NCI-H510A (cell line): ENCODE measurements around the gene NIP7.
A peak's percentile ranks its signal among the peaks of the same experiment; 100 is the strongest.

Source experiments
- DNase-seq: peaks from one replicate; lab custom pipeline; 2025; lab: John Stamatoyannopoulos, UW

Gene NIP7

DNA sequence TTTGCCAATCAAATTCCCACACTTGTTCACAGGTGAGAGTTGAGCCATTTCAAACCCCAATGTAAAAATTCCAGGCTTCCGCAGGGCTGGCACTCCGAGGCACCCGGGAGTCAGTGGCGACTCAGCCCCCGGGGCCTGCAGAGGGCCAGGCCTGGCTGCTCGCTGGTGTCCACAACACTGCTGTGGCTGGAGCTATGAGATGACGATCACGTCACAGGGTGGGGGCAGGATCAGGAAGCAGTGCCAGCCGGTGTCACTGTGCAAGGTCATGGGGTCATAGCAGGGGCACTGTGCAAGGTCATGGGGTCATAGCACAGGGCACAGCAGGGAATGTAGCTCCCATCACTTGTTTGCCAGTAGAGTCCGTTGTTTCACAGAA, 20.7 kb upstream of the NIP7 start:
- DNase-seq: no peak

DNA sequence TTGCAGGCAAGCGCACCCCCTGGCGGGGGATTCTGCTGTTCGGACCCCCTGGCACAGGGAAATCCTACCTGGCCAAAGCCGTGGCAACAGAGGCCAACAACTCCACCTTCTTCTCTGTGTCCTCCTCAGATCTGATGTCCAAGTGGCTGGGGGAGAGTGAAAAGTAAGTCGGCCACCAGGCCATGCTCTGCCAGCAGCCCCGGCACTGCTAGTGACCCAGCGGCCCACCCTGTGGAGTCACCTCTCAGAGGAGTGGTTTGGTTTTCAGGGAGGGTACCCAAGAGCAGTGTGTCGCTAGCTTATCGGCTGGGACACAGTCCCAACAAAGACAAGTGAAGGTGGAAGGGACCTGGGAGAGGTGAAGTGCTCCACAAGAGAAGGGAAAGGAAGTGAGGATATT, 20.2 kb upstream of the NIP7 start:
- no peak for DNase-seq

DNA sequence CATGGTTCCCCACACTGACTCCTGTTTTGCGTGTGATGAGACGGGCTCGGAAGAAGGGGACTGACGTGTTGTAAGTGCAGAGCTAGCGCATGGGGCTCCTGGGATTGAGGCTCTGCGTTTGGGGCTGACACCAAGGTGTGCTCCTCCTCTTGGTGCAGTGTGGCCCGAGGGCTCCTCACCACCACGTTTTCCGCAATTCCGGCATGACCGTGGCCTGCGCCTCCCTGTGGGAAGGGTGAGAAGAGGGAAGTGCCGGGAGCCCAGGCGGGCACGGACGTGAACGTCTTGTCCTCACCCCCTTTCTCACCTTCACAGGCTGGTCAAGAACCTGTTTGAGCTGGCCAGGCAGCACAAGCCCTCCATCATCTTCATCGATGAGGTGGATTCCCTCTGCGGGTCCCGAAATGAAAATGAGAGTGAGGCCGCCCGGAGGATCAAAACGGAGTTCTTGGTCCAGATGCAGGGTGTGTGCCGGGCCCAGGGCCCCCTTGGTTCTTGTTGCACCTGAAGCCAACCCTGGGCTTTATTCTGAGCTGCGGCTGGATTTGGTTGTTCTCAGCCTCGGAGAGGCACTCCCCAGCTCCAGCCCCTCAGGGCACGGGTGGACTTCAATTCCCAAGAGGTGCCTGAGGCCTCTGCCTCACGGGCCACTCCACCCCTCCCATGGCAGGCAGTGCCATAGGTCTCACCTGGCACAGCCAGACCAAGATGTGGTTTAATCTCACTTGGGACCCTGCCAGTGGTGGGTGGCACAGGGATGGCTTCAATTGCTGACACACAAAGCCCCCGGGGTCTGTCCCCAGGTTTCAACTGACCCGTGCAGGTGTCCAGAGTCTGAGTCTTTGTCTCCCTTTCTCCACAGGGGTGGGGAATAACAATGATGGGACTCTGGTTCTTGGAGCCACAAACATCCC, 19.5 kb upstream of the NIP7 start:
- DNase-seq: no peak

DNA sequence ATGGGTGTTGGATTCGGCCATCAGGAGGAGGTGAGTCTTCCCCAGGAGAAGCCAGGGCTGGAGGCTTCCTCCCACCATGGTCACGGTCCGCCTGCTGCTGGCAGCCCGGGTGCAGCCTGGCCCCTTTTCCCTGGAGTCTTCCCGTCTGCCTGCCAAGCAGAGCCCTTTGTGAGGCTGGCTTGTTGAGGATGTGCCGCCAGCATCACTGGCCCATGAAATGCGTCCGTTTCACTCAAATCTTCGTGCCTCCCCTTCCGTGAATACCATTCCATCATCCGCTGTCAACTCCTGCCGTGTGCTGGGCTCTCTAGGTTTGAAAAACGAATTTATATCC, 18.9 kb upstream of the NIP7 start:
- no peak for DNase-seq

DNA sequence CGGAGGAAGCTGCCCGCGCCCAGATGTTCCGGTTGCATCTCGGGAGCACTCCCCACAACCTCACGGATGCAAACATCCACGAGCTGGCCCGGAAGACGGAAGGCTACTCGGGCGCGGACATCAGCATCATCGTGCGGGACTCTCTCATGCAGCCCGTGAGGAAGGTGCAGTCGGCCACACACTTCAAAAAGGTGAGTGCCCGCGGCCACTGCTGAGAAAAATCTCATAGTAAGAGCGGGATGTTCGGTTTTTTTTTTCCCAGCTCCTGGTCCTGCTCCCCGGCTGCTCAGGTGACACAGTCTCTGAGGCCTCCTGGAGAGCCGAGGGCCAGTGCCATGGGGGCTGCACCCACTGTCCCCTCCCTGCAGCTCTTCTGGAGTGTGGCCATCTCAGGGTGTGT, 18.5 kb upstream of the NIP7 start:
- DNase-seq: no peak

DNA sequence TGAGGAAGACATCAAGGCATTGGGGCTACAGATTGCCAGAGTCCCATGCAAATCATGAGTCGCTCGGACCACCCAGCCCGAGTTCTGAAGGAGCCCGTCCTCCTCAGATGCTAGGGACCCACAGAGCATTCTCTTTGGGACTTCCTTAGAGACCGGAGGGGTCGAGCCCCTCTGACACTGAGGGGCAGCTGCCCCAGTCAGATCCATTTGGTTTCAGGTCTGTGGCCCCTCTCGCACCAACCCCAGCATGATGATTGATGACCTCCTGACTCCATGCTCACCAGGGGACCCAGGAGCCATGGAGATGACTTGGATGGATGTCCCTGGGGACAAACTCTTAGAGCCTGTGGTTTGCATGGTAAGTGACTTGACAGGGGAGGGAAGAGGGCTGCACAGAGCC, 17.2 kb upstream of the NIP7 start:
- DNase-seq: no peak

DNA sequence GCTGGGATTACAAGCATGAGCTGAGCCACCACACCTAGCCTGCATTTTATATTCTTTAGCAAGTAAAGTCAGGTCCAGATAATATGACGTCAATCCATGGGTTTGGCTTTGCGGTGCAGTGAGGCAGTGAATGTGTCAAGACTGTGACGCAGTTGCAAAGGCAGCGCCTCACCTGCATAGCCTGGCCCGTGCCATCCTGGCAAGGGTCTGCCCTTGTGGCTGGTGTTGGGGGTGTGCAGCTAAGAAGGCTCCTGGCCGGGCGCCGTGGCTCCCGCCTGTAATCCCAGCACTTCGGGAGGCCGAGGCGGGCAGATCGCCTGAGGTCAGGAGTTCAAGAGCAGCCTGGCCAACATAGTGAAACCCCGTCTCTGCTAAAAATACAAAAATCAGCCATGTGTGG, 16.2 kb upstream of the NIP7 start:
- DNase-seq: no peak

DNA sequence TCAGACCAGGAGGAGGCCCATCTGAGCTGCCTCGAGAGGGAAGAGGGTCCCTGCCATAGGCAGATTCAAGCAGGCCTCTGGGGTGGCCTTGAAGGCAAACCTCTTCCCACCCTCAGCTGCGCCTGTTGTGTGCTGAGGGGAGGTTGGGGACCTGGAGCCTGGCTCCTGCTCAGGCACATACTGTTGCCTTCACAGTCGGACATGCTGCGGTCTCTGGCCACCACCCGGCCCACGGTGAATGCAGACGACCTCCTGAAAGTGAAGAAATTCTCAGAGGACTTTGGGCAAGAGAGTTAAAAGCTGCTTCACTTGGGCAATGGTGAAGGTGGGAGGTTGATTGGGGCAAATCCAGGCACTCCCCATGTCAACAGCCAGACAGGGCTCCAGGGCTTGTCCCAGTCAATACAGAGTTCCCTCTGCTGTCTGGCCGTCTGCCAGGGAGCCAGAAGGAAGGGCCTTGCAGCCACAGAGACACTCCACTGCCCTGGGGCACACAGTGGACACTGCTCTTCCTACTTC, 15.5 kb upstream of the NIP7 start:
- DNase-seq: no peak

DNA sequence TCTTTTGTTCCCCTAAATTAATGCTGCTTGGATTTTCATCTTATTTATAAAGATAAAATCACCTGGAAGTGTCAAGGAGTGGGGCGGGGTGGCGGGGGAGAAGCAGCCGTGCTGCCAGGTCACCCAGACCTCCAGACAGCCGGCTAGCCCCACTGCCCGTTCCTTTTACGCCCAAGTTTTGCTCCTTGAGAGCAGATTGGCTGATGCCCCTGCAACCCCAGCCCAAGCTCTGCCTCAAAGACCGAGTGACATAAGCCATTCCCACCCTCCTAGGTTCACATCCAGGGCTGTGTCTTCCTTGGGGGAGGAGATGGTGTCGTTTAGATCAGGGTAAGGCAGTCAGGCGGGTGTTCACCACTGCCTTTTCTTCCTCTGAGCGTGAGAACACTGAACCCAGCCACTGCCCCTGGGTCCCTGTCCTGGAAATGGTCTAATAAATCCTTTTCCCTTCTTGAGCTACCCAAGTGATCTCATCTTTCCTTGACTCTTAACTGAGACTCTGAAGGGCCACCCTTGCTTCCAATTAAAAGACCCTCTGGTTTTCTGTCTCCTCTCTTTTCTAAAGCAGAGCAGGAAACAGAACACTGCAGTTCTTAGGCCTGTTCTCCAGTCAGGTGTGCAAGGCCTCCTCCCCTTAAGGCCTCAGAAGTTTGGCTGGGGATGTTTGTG, 14.9 kb upstream of the NIP7 start:
- DNase-seq: no peak

DNA sequence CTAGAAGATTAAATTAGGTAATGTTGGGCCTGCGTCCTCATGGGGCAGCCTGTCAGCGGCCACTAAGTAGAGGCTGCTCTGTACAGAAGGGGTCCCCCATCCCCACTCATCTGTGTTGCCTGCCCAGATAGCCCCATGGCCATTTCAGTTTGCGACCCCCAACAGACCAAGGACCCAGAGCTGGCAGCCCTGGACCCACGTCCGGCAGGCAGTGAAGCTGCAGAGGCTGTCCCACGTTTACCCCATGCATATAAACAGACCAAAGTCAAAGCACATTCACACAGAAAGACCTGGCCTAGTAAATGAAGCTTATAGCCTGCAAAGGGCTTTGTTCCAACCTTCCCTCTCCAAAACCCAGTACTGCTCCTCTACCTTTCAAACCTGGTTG, 13.8 kb upstream of the NIP7 start:
- DNase-seq: no peak

DNA sequence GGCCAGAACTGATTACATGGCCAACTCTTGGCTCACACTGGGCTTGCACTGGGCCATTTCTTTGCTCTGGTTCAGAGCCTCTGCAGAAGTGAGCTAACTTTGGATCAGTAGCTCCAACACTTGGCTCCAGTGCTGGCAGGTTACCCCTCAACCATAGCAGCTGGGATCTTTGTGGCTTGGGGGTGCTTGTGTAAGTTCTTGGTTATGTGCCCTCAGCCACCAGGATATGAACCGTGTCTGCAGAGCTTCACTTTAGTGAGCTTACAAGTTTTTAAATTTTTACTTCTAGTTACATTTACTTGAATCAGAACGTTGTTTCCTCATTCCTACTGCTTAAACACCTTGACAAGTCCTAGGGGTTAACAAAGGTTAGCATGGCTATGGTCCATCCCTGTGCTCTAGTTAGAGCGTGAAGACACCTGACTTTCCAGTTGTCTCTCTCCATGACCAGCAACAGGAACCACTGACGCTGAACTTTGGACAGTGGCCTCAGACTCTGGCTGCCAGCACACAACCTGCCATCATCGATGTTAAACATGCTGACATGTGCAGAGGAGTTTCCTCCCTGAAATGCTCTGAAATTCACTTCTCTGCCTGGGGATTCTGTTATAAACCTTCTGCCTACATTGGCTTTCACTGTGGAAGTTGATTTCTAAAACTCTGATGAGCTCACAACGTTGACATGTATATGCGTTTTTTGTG, 13.2 kb upstream of the NIP7 start:
- DNase-seq: no peak

DNA sequence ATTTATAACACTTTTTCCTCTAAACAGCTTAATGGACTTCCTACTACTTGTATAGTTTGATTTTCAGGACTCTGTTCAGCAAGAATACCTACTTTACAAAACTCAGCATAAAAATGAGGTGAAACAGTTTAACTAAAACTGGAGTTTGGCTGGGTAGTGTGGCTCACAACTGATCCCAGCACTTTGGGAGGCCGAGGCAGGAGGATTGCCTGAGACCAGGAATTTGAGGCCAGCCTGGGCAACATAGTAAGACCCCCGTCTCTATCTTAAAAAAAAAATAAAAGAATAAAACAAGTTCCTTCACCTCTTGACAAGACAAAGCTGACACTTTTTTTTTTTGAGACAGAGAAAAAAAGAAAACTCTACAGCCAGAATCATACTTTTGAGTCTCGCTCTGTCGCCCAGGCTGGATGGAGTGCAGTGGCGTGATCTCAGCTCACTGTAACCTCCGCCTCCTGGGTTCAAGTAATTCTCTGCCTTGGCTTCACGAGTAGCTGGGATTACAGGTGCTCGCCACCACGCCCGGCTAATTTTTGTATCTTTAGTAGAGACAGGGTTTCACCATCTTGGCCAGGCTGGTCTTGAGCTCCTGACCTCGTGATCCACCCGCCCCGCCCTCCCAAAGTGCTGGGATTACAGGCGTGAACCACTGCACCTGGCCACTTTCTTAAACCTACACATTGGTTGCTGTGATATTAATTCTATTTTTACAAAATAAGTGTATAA, 11.8 kb upstream of the NIP7 start:
- DNase-seq: no peak

DNA sequence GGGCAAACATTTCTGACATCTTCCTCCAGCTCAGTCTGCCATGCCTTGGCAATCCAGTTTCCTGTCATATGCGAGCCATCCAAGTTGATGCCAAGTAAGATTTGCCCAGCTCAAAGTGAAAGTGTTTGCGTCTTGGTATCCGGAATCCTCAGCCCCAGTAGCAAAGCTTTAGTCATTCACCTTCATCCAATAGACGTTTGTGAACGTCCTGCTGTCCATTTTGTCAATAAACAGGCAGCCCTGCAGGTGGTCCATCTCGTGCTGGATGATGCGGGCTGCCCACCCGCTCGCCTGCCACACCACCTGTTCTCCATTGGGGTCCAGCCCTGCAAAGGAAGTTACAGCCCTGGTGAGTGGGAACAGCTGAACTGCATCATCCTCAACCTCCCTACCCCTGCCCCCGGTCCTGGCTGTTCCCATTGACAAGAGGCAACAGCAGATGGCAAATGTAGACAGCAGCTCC, 10.7 kb upstream of the NIP7 start:
- DNase-seq: no peak

DNA sequence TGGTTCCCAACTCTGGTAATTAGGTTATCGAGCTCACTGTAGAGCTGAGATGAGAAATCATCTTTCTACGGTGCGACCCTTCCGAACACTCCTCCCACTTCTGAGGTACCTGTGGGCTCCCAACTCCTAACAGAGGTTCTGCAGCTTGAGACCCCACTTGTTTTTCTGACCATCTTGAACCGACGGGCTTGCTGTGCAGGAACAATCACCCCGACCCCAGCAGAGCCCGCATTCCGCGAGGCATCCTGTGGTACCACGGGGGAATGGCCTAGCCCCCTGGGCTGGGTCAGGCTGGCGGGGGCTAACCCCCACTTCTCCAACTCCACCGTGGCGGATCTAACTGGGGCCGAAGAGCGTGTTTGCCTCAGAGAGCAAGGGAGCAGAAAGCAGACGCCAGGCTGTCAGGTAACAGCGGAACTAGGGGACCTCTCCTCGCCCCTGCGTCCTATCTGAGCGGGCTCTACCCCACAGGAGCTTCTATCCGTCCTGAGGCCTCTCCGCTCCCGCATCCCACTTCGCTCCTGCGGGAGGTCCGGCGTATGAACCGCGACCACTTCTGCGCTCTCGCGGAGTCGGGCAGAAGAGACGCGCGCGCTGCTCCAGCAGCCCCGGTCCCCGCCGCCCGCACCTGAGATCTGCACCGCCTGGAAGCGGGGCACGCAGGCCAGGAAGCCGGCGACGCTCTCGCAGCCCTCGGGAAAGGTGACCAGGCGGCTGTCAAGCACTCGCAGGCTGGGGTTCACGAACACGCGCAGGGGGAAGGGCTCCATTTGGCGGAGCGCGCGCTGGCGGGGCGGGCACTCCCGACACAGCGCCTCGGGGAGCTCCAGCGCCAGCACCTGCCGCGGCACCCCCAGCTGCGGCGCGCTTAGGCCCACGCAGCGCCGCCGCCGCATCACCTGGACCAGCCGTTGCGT, 9.9 kb upstream of the NIP7 start:
- DNase-seq: no peak

DNA sequence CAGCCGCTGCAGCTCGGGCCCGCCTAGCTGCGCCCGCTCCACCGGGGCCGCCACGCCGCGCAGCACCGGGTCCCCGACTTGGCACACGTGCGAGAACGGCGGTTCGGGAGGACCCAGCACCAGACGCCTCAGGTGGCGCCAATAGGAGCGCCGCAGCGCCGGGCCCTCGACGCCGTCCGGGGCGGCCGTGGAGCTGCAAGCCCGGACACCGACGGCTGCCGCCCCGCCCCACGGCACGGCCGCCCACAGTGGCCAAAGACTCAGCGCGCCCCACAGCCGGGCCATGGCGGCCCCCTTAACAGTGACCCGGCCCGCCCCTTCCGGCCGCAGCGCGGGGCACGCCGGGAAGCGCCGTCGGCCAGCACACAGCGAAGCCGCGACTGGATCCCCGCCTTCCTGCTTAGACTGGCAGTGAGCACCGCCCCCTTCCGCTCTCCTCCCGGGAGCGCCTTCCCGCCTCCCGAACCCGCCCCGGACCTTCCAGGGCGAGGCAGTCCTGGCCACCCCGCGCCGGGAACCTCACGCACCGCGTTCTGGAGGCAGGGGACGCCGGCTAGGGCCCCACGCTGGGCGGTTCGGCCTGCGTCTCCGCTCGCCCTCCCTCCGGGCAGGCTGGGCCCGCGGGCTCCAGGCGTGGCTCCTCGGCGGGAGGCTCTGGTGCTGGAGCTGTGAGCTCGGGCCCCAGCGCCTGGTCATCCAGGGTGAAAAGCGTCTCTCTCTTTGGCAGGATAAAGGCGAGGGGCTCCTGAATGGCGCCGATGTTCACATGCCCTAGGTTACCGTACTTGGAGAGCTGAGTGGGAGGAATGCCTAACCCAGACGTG, 9.1 kb upstream of the NIP7 start, which contains the start of gene PDF:
Gene PDF (minus strand): TSS at position 303 of the 824 bp plus-strand sequence. CDS start 18 bp downstream, at position 285.
- peak; percentile 90 for DNase-seq

DNA sequence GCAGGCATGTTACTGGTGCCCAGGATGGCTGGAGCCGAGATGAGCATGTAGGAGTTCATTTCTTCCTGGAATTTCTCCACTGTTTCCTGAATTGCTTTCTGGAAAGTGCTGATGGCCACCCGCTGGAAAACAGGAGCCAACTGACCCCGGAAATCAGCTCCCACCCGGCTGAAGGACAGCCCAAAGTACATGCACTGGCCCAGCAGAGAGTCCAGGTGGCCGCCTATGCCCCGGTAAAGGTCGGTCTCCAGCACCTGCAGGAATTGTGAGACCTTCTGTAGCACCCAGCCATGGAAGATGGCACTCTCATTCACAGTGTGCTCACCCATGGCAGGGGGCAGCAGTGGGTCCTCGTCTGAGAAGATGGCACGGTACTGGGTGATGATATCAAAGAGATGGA, 4.9 kb upstream of the NIP7 start:
- no peak for DNase-seq

DNA sequence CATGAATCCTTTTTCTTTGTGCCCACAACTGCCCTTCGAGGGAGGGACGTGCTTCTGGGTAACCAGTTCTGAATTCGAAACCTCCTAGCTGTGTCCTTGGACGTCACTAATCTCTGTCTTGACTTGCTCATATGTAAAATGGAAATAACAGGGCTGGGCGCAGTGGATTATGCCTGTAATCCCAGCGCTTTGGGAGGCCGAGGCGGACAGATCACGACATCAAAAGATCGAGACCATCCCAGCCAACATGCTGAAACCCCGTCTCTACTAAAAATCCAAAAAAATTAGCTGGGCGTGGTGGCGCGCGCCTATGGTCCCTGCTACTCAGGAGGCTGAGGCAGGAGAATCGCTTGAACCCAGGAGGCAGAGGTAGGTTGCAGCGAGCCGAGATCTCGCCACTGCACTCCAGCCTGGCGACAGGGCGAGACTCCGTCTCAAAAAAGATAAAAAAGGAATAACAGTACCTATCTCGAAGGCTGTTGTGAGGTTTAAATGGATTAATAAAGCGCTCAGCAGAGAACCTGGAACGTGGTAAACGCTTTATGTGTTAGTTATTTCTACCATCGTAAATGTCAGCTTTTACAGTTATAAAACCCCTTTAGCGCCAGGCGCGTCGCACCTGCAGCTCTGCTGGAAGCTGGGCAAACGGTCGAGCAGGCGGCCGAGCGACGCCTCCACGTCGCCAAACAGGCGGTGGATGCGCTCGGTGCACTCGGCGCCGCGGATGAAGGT, 849 bp upstream of the NIP7 start:
- no peak for DNase-seq

DNA sequence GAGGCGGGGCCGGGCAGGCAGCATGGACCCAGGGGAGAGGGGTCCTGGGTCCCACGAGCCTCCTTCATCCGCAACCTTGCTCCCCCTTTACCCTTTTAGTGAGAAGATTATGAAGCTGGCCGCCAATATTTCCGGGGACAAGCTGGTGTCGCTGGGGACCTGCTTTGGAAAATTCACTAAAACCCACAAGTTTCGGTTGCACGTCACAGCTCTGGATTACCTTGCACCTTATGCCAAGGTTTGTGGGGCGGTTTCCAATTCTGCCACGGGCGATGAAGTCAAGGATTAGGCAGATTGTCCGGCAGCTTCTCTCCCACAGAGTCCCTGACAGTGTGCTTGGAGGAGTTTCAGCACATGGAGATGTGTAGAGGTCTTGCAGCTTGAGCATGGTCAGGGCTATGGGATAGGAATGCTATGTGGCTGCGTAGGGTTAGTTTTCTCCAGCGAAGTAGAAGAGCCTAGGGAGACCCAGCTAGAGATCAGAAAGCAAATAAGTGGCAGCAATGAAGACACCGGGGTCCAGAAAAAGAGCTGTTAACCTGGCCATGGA, 598 bp downstream of the NIP7 start:
- DNase-seq: no peak

DNA sequence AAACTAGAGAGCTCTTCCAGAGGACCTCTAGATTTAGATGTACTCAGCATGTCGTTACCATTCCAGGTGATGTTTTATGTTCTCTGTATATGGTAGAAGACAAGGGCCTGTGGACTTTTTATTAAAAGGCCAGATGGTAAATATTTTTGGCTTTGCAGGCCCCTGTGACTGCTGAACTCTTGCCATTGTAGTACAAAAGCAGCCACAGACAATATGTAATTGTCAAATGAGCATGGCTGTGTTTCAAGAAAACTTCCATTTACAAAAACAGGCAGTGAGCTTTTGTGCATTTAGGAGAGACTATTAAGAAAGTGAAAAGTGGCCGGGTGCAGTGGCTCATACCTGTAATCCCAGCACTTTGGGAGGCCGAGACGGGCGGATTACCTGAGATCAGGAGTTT, 4.6 kb downstream of the NIP7 start:
- no peak for DNase-seq
